Fibroblast of the aortic adventitia (primary cell): Measurements from ENCODE around the gene CD300C. TPM values are rescaled to one million over a fixed set of nuclear protein-coding genes. Genes with fewer than 3 reads are reported as not detected.

Experiments used
- DNase-seq: peaks from one replicate; pipeline ENCODE4 v3.0.0-alpha.2; 2010; ENCODE audit warnings: low read depth
- H3K4me3 ChIP-seq: 2 replicates; pipeline ENCODE4 v1.5.1; 2011; ENCODE audit warnings: low read depth, mild to moderate bottlenecking, control low read depth, low read length, moderate library complexity
- CTCF ChIP-seq: IDR thresholded peaks from 2 replicates; pipeline ENCODE4 v1.5.1; 2011; ENCODE audit warnings: mild to moderate bottlenecking, low read length, control low read depth, inconsistent platforms; ENCODE audit not compliant: insufficient read depth
- total RNA-seq: library from RNA; depleted of rRNA; stranded (reverse); fragments of >200 nt; gene quantifications from 2 replicates; pipeline ENCODE4 v1.2.3, GENCODE V29; 2012; ENCODE audit warnings: low replicate concordance

The CD300C gene
- total RNA-seq, 1 donor = not detected

GRCh38 chr17:74569020-74570003 lies 23.4 kb upstream of the CD300C start:
- peak; percentile 94 for DNase-seq
- TF ChIP-seq CTCF = no peak
- no peak overlapping the region for H3K4me3 ChIP-seq

- no peak for TF ChIP-seq CTCF
- no peak overlapping the region for H3K4me3 ChIP-seq
- peak; percentile 59 for DNase-seq
These were observed 22.4 kb upstream of the CD300C start for GRCh38 chr17:74568106-74568873.

DNA sequence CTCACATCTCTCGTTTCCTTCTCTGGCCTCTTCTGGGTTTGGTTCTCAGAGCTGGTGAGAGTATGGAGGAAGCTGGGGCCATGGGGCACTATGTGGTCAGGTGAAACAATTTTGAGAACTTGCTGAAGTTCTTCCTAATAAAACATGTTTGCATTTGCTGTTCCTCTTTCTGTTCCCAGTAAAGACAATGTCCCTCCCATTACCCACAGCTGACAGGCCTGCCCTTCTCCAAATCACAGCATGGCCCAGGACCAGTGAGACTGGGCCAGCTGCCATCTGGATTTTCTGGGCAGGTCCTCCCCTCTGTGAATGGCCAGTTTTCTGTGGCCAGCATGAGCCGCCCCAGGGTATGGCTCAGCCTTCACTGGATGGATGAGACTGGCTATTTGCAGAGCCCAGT lies 21.5 kb upstream of the CD300C start, which contains the start of gene CD300H:
CD300H (minus strand) TSS at position 113 of the 400 bp plus-strand sequence.
- no peak within 1 kb of the TSS for H3K4me3 ChIP-seq
- no peak for DNase-seq
- TF ChIP-seq CTCF = no peak

DNA sequence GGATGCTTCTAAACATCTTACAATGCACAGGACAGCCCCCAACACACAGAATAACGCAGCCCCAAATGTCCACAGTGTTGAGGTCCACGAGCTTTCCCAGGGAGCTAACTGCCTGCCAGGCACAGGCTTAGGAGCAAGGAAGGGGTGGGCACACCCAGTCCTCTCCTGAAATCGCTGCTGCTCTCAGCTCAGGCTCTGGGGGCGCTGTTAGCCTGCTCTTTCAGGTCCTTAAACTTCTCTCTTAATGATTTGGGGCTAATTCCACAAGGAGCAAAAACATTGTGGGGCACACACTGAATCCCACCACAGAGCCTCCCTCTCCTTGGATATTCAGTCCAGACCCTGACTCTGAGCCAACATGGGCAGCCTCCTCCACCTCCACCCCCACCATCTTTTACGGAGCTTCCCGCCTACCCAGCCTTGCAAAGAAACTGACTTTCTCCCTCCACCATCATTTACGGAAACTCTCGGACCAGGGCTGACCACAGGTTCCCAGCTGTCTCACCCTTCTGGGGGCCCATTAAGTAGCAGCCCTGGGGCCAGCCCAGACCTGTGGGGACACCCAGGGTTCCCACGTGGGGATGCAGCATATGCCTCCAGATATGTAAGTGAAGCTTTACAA lies 20.3 kb upstream of the CD300C start:
- peak; percentile 14 for DNase-seq
- TF ChIP-seq CTCF = peak; percentile 39
- H3K4me3 ChIP-seq = no peak overlapping the region

- no peak for DNase-seq
- TF ChIP-seq CTCF = no peak
- H3K4me3 ChIP-seq = no peak overlapping the region
These were observed 19.2 kb upstream of the CD300C start for GRCh38 chr17:74565126-74565525.

DNA sequence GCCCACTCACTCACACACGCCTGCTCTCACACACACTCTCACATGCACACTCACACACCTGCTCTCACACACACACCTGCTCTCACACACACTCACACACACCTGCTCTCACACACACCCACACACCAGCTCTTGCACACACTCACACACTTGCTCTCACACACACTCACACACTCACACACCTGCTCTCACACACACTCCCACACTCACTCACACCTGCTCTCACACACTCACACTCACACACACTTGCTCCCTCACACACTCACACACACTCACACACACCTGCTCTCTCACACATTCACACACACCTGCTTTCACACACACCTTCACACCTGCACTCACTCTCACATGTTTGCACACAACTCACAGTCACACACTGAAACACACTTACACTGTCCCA lies 17.4 kb upstream of the CD300C start:
- no peak overlapping the region for H3K4me3 ChIP-seq
- DNase-seq = no peak
- no peak for TF ChIP-seq CTCF
